CD4-positive, alpha-beta T cell (primary cell): ENCODE measurements around the gene PGM2L1. TPM values are rescaled to one million over a fixed set of nuclear protein-coding genes. Genes with fewer than 3 reads are reported as not detected.

Experiments
- ATAC-seq: fragments of 200-7000 bp; cut with Tn5 transposase; one replicate; pipeline ENCODE4 v1.10.0; 2022; ENCODE audit warnings: mild to moderate bottlenecking; ENCODE audit not compliant: poor library complexity
- CTCF ChIA-PET: fragments of 350-600 bp; sonication (Branson Sonifier 250); formaldehyde crosslinking; loops from one replicate; lab custom pipeline; 2021; ENCODE audit warnings: antibody characterized with exemption, inconsistent platforms; lab: Charles Lee
- POLR2A ChIA-PET: fragments of 350-600 bp; sonication (Branson Sonifier 250); formaldehyde crosslinking; loops from one replicate; lab custom pipeline; 2021; ENCODE audit warnings: antibody characterized with exemption, inconsistent platforms; lab: Charles Lee
- DNase-seq, 14 experiments: peaks; one replicate each; pipeline ENCODE4 v3.0.0-alpha.2; 2013 to 2020; ENCODE audit warnings: mixed read lengths in 2 of 14
- H3K27ac ChIP-seq, 2 donors: one replicate each; pipeline versions ENCODE4 v1.5.1 to v1.7.0; 2013; ENCODE audit warnings: low read length in 2 of 2, low read depth in 1 of 2, mild to moderate bottlenecking in 1 of 2
- H3K27me3 ChIP-seq, 2 experiments: 1 replicate in 1 of 2; 2 replicates in 1 of 2; pipeline versions ENCODE4 v1.6.1 to v1.7.0; 2013; ENCODE audit warnings: low read length in 2 of 2, control low read depth in 1 of 2, mild to moderate bottlenecking in 1 of 2, moderate library complexity in 1 of 2; ENCODE audit not compliant: insufficient read depth in 2 of 2, control insufficient read depth in 1 of 2
- H3K36me3 ChIP-seq: one replicate; pipeline ENCODE4 v1.6.1; 2013; ENCODE audit warnings: low read length, control low read depth; ENCODE audit not compliant: insufficient read depth
- H3K4me1 ChIP-seq: one replicate; pipeline ENCODE4 v1.6.1; 2013; ENCODE audit warnings: low read length, control low read depth; ENCODE audit not compliant: insufficient read depth
- H3K4me3 ChIP-seq: one replicate; pipeline ENCODE4 v1.5.1; 2013; ENCODE audit warnings: mild to moderate bottlenecking, low read length, moderate library complexity
- H3K9me3 ChIP-seq, 2 experiments: 1 replicate in 1 of 2; 2 replicates in 1 of 2; pipeline versions ENCODE4 v1.6.1 to v1.7.0; 2013; ENCODE audit warnings: low read length in 2 of 2, mild to moderate bottlenecking in 2 of 2, control low read depth in 1 of 2, moderate library complexity in 1 of 2; ENCODE audit not compliant: control insufficient read depth in 1 of 2, insufficient read depth in 1 of 2
- H3K27ac Mint-ChIP-seq: one replicate; pipeline ENCODE4 v1.8.0; 2020; ENCODE audit warnings: mixed read lengths
- H3K27me3 Mint-ChIP-seq: one replicate; pipeline ENCODE4 v1.8.0; 2021; ENCODE audit warnings: mixed read lengths
- H3K36me3 Mint-ChIP-seq: one replicate; pipeline ENCODE4 v1.8.0; 2021; ENCODE audit warnings: low read depth, mixed read lengths
- H3K4me1 Mint-ChIP-seq: one replicate; pipeline ENCODE4 v1.8.0; 2021; ENCODE audit warnings: low read depth, mixed read lengths
- H3K4me3 Mint-ChIP-seq: one replicate; pipeline ENCODE4 v1.8.0; 2020; ENCODE audit warnings: mild to moderate bottlenecking, mixed read lengths
- H3K9me3 Mint-ChIP-seq: one replicate; pipeline ENCODE4 v1.8.0; 2020; ENCODE audit warnings: mixed read lengths
- intact Hi-C, 2 experiments: fragments of 100-400 bp; cut with DNase I in 1 of 2; cut with micrococcal nuclease in 1 of 2; formaldehyde crosslinking; loops; one replicate each; pipeline versions ENCODE4 v1.15.1 to v1.9.0; 2023 to 2025; cut with DNase I, micrococcal nuclease
- total RNA-seq, 174 experiments: library from RNA in 2 of 174; stranded (reverse) in 2 of 174; gene quantifications; one replicate each; pipeline ENCODE4 v1.2.3 and lab custom pipeline; 2021 to 2026
- TF ChIP-seq, protein P1 (sequence below): fragments of 200-600 bp; IDR thresholded peaks from one replicate; pipeline ENCODE4 v1.8.0; 2022; ENCODE audit warnings: antibody characterized with exemption, mild to moderate bottlenecking

The PGM2L1 gene
- total RNA-seq, 2 experiments from 2014 or later = 10.2 to 11.8 TPM

DNA sequence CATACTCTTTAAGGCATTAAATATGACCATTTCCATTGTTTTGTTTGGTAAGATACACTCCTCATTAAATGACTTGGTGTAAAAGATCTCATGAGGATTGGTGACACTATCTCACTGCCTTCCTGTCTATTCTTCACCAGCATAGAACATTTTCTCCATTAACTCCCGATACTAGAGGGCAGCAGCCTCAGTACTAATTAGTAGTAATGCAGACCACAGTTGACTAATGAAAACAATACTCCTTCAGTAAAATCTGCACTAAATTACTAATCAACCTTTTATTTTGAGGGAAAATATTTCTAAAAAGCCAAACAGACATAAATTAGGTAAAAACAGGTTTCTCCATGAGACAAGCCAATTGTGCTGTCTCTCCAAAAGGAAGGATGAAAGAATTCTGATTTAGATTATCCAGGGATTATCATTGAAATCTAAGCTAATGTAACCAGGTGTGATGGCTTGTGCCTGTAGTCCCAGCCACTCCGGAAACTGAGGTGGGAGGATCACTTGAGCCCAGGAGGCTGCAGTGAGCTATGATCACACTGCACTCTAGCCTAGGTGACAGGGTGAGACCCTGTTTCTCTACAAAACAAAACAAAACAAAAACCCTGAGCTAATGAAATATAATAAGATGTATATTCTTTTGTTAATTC lies 9.4 kb downstream of the PGM2L1 start:
- peak; percentile 14 to 84 (median 62) for DNase-seq
- H3K27ac Mint-ChIP-seq = peak overlapping the region; percentile 40
- peak overlapping the region; percentile 35 for H3K4me3 Mint-ChIP-seq
- H3K4me1 Mint-ChIP-seq = peaks cover 38% of the 10 kb centered on the region
- ChIA-PET CTCF (interaction anchor here (0.7 to 5.2 kb wide), 12 partner anchors 9 to 105 kb away, joined by 3 to 50 read pairs (median 4); partner anchors contain the start of genes LIPT2 and PGM2L1), POLR2A (interaction anchor here (1.2 to 4.4 kb wide), 4 partner anchors 10 to 104 kb away, joined by 3 to 20 read pairs (median 10); partner anchors contain the start of genes LIPT2 and PGM2L1)
- H3K9me3 ChIP-seq = no peaks in the 10 kb centered on the region
- H3K36me3 ChIP-seq = no peaks in the 10 kb centered on the region
- TF ChIP-seq, protein P1, sequence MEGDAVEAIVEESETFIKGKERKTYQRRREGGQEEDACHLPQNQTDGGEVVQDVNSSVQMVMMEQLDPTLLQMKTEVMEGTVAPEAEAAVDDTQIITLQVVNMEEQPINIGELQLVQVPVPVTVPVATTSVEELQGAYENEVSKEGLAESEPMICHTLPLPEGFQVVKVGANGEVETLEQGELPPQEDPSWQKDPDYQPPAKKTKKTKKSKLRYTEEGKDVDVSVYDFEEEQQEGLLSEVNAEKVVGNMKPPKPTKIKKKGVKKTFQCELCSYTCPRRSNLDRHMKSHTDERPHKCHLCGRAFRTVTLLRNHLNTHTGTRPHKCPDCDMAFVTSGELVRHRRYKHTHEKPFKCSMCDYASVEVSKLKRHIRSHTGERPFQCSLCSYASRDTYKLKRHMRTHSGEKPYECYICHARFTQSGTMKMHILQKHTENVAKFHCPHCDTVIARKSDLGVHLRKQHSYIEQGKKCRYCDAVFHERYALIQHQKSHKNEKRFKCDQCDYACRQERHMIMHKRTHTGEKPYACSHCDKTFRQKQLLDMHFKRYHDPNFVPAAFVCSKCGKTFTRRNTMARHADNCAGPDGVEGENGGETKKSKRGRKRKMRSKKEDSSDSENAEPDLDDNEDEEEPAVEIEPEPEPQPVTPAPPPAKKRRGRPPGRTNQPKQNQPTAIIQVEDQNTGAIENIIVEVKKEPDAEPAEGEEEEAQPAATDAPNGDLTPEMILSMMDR = peak; percentile 88
- H3K27me3 ChIP-seq = no peaks in the 10 kb centered on the region
- H3K4me3 ChIP-seq = no peak overlapping the region
- ATAC-seq = peak; percentile 91
- H3K27ac ChIP-seq = no peak overlapping the region
- no peaks in the 10 kb centered on the region for H3K27me3 Mint-ChIP-seq
- H3K36me3 Mint-ChIP-seq = no peaks in the 10 kb centered on the region
- no peaks in the 10 kb centered on the region for H3K9me3 Mint-ChIP-seq
- peaks cover 4% of the 10 kb centered on the region for H3K4me1 ChIP-seq
- intact Hi-C loops = loop anchor here (1.0 to 5.0 kb wide), 4 partner anchors 9 to 183 kb away; partner anchors contain the start of gene PGM2L1 (in 1 of the 2)

DNA sequence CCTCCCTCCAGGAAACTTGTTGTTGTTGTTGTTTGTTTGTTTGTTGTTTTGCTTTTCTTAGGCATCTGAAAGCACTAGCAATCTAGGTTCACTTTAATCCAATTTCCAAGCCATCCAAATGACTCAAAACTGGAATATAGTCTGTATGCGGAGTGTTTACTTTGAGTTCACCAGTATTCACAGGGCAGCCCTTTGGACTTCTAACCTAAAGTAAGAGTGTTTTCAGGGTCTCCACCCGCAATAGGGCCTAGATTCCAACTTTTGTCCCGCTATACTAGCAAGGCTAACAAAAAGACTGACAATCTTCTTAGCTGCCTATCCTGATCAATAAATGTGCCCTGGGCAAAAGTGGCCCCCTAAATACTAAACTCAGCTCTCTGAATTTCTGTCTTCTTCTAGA lies 13.6 kb downstream of the PGM2L1 start:
- H3K27ac ChIP-seq = no peak overlapping the region
- ATAC-seq = no peak

DNA sequence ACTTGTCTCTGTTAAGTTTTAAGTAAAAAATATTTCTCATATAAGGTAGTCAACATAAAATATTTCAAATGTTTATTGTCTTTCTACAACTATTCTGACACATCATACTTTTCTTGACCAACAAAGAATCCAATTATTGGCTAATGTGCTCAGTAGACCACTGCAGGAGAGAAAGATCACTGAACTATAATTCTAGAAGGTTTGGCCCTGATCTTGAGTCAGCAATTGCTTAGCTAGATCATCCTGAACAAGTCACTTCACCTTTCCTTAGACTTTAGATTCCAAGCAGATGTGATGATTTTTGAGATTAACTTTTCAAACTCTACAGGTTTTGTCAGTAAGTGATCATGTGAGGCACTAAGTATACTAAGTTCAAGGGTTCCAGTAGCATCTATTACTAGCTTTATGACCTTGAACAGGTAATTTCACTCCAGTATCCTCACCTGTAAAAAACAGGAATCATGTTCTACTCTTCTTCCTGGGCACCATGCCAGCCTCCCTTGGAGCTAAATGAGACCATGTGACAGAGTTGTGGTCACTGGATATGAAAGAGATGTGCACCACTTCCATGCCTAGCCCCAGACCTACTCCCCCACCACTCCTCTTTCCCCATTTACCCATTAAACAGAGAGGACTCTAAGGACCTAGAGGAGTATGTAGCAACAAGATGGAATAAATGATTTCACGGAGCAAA lies 17.3 kb downstream of the PGM2L1 start:
- no peak overlapping the region for H3K27ac ChIP-seq
- CTCF ChIA-PET = no interaction called here
- H3K36me3 ChIP-seq = no peaks in the 10 kb centered on the region
- H3K4me3 ChIP-seq = no peak overlapping the region
- Mint-ChIP-seq H3K27me3 (no peaks in the 10 kb centered on the region), H3K4me3 (no peak overlapping the region), H3K4me1 (peaks cover 10% of the 10 kb centered on the region), H3K9me3 (no peaks in the 10 kb centered on the region), H3K27ac (no peak overlapping the region), H3K36me3 (no peaks in the 10 kb centered on the region)
- H3K4me1 ChIP-seq = no peaks in the 10 kb centered on the region
- no peaks in the 10 kb centered on the region for H3K9me3 ChIP-seq
- TF ChIP-seq, protein P1 = no peak
- H3K27me3 ChIP-seq = no peaks in the 10 kb centered on the region
- intact Hi-C loops = no loop called here
- no peak for ATAC-seq
- POLR2A ChIA-PET = no interaction called here
- DNase-seq = no peak

More for the DNA sequence above, 13.6 kb downstream of the PGM2L1 start:
- intact Hi-C loops = loop anchor here (5.0 kb wide), 2 partner anchors 127 to 188 kb away; no protein-coding TSS in a partner anchor
- Mint-ChIP-seq H3K4me1 (peaks cover 17% of the 10 kb centered on the region), H3K4me3 (no peak overlapping the region), H3K27ac (no peak overlapping the region), H3K27me3 (no peaks in the 10 kb centered on the region), H3K9me3 (no peaks in the 10 kb centered on the region), H3K36me3 (no peaks in the 10 kb centered on the region)
- no peak overlapping the region for H3K4me3 ChIP-seq
- H3K9me3 ChIP-seq = no peaks in the 10 kb centered on the region
- ChIA-PET CTCF (interaction anchor here (1.3 kb wide), 1 partner anchor 65 kb away, joined by 4 read pairs; no protein-coding TSS in a partner anchor), POLR2A (no interaction called here)
- peaks cover 4% of the 10 kb centered on the region for H3K4me1 ChIP-seq
- DNase-seq = no peak
- H3K36me3 ChIP-seq = no peaks in the 10 kb centered on the region
- H3K27me3 ChIP-seq = no peaks in the 10 kb centered on the region
- TF ChIP-seq, protein P1 = no peak
